ENCODE results near the gene CRHBP. TPM values are rescaled to one million over a fixed set of nuclear protein-coding genes. Genes with fewer than 3 reads are reported as not detected.
A peak's percentile ranks its signal among the peaks of the same experiment; 100 is the strongest.
"Not testable (repeated sequence)": the region's sequence is repeated elsewhere in the genome, so short reads cannot be mapped to it uniquely, and the experiment has no call there.

Gene CRHBP
- total RNA-seq, result under 1 TPM in 2 of 6 donors, not detected in 4; 0.31 to 0.54 TPM
- polyA plus RNA-seq, result 1 to 10 TPM in 1 of 2 donors, under 1 TPM in 1; 0.61 to 1.2 TPM

- TF ChIP-seq CTCF (IDR thresholded peaks at IDR 0.05), result no peak
- no peak for DNase-seq
- Histone ChIP-seq H3K27ac (no peak within 1 kb of the TSS), H3K36me3 (no peaks in the 10 kb centered on the region), H3K4me1 (no peaks in the 10 kb centered on the region), H3K9me3 (no peaks in the 10 kb centered on the region), H3K4me3 (peak within 1 kb of the TSS in 2 of 4 donors; percentile 12 to 36), H3K27me3 (peaks cover 0 to 11% (median 4%) of the 10 kb centered on the region in 4 donors)
- no peak for ATAC-seq
- intact Hi-C loops (cut with DNase I), result no loop called here
- FAIRE-seq, result no peak
- 21 to 22% methylated on average over 23 of the region's 23 CpGs for WGBS, 2 donors
Observed at GRCh38 chr5:76952795-76953536, at the start of gene CRHBP. CRHBP (plus strand) TSS chr5:76953045; CDS start chr5:76953135, 90 bp downstream.

GRCh38 chr5:76908166-76908565 lies 44.7 kb upstream of the CRHBP start:
- Histone ChIP-seq H3K36me3 (no peaks in the 10 kb centered on the region), H3K4me1 (no peaks in the 10 kb centered on the region), H3K27me3 (no peaks in the 10 kb centered on the region), H3K9me3 (no peaks in the 10 kb centered on the region), H3K27ac (no peak overlapping the region), H3K4me3 (no peak overlapping the region)
- DNase-seq, result no peak
- intact Hi-C loops (cut with DNase I), result no loop called here
- WGBS, 2 donors, result 88 to 91% methylated on average over 7 of the region's 7 CpGs
- ATAC-seq, result no peak
- no peak for FAIRE-seq
- TF ChIP-seq CTCF (IDR thresholded peaks at IDR 0.05), result no peak

- H3K4me3 ChIP-seq; H3K27ac ChIP-seq; DNase-seq; intact Hi-C loops (cut with DNase I); H3K9me3 ChIP-seq; ATAC-seq; H3K4me1 ChIP-seq; H3K27me3 ChIP-seq; FAIRE-seq; H3K36me3 ChIP-seq: not testable (repeated sequence)
- WGBS, 2 donors, result 77 to 78% methylated on average over 9 of the region's 9 CpGs
Observed at GRCh38 chr5:76910344-76910933, 42.4 kb upstream of the CRHBP start.

- H3K27ac ChIP-seq; H3K9me3 ChIP-seq; ATAC-seq; H3K36me3 ChIP-seq; H3K4me1 ChIP-seq; intact Hi-C loops (cut with DNase I); FAIRE-seq; DNase-seq; H3K27me3 ChIP-seq; H3K4me3 ChIP-seq: not testable (repeated sequence)
- 82 to 94% methylated on average over 14 of the region's 14 CpGs for WGBS, 2 donors
Observed at GRCh38 chr5:76914671-76915070, 38.2 kb upstream of the CRHBP start.

- Histone ChIP-seq H3K36me3 (no peaks in the 10 kb centered on the region), H3K27me3 (no peaks in the 10 kb centered on the region), H3K4me3 (no peak overlapping the region), H3K4me1 (no peaks in the 10 kb centered on the region), H3K9me3 (no peaks in the 10 kb centered on the region), H3K27ac (no peak overlapping the region)
- TF ChIP-seq CTCF (IDR thresholded peaks at IDR 0.05), result no peak
- DNase-seq (no peak), ATAC-seq (no peak), FAIRE-seq (no peak)
- 64 to 71% methylated on average over 3 of the region's 3 CpGs for WGBS, 2 donors
- intact Hi-C loops (cut with DNase I), result no loop called here
Observed at GRCh38 chr5:76918539-76918938, 34.3 kb upstream of the CRHBP start.

- ATAC-seq (no peak), DNase-seq (no peak), FAIRE-seq (no peak)
- Histone ChIP-seq H3K4me3 (no peak overlapping the region), H3K27ac (no peak overlapping the region), H3K27me3 (no peaks in the 10 kb centered on the region), H3K9me3 (no peaks in the 10 kb centered on the region), H3K36me3 (no peaks in the 10 kb centered on the region), H3K4me1 (no peaks in the 10 kb centered on the region)
- TF ChIP-seq CTCF (IDR thresholded peaks at IDR 0.05), result no peak
- WGBS, 2 donors, result 74 to 78% methylated on average over 4 of the region's 4 CpGs
- intact Hi-C loops (cut with DNase I), result no loop called here
Observed at GRCh38 chr5:76920491-76920890, 32.4 kb upstream of the CRHBP start.

All from pancreas (tissue), 10 donors.